Esophagus squamous epithelium (tissue), 5 donors: ENCODE measurements around the gene DNER. TPM values are rescaled to one million over a fixed set of nuclear protein-coding genes. Genes with fewer than 3 reads are reported as not detected.

Source experiments
- DNase-seq: peaks from one replicate; lab custom pipeline; 2025; lab: John Stamatoyannopoulos, UW
- H3K27ac ChIP-seq, 4 donors: fragments of 200-600 bp; sonication (generic); one replicate each; pipeline ENCODE4 v1.5.1; 2016 to 2019; ENCODE audit warnings: mild to moderate bottlenecking in 1 of 4
- H3K27me3 ChIP-seq, 4 donors: fragments of 200-600 bp; sonication (generic); 1 replicate in 3 of 4; 2 replicates in 1 of 4; pipeline versions ENCODE4 v1.5.1 to v1.6.0; 2017 to 2021; ENCODE audit warnings: antibody characterized with exemption in 1 of 4
- H3K36me3 ChIP-seq, 3 donors: fragments of 200-600 bp; sonication (generic); one replicate each; pipeline ENCODE4 v1.5.1; 2016 to 2019
- H3K4me1 ChIP-seq, 3 donors: fragments of 200-600 bp; sonication (generic); one replicate each; pipeline ENCODE4 v1.5.1; 2017 to 2019
- H3K4me3 ChIP-seq, 4 donors: fragments of 200-600 bp; sonication (generic); 1 replicate in 3 of 4; 2 replicates in 1 of 4; pipeline ENCODE4 v1.5.1; 2016 to 2019; ENCODE audit warnings: mild to moderate bottlenecking in 2 of 4, moderate library complexity in 1 of 4
- H3K9me3 ChIP-seq, 3 donors: fragments of 200-600 bp; sonication (generic); one replicate each; pipeline ENCODE4 v1.5.1; 2016 to 2019
- POLR2A ChIP-seq, 4 donors: fragments of 450-650 bp; IDR thresholded peaks; one replicate each; pipeline ENCODE4 v1.6.1; 2017; ENCODE audit warnings: antibody characterized with exemption in 4 of 4, mild to moderate bottlenecking in 4 of 4, moderate library complexity in 3 of 4
- WGBS, 2 donors: methylation state at CpG; one replicate each; pipeline ENCODE4 v1.1.5; 2018; 5-methylcytosine and 5-hydroxymethylcytosine counted together
- intact Hi-C: fragments of 100-400 bp; cut with DNase I; formaldehyde crosslinking; loops from one replicate; pipeline ENCODE4 v1.15.0; 2022
- total RNA-seq, 4 donors: library from RNA; depleted of rRNA; stranded (reverse); fragments of >200 nt; gene quantifications; one replicate each; pipeline ENCODE4 v1.1.0, GENCODE V29; 2016
- TF ChIP-seq, protein P1 (sequence below), 6 experiments: fragments of 450-650 bp in 4 of 6; fragments of 200-600 bp in 2 of 6; sonication (generic) in 2 of 6; IDR thresholded peaks; one replicate each; pipeline ENCODE4 v1.5.1; 2016 to 2019; ENCODE audit warnings: antibody characterized with exemption in 6 of 6, mild to moderate bottlenecking in 4 of 6, moderate library complexity in 4 of 6
- donor health status: DM: yes; HTN: yes; CAD: no.

DNER gene
- total RNA-seq, 4 donors from 2014 or later = 0.27 to 2.5 (median 0.91) TPM

DNA sequence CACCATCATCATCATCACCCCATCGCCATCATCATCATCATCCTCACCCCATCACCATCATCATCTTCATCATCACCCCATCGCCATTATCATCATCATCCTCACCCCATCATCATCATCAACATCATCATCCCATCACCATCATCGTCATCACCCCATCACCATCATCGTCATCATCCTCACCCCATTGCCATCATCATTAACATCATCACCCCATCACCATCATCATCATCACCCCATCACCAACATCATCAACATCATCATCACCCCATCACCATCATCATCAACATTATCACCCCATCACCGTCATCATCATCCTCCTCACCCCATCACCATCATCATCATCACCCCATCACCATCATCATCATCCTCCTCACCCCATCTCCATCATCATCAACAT, 151.0 kb downstream of the DNER start:
- no peaks in the 10 kb centered on the region for H3K4me1 ChIP-seq

GRCh38 chr2:229562472-229563127, 151.8 kb downstream of the DNER start:
- Histone ChIP-seq H3K27ac (no peak overlapping the region), H3K4me3 (no peak overlapping the region), H3K9me3 (no peaks in the 10 kb centered on the region), H3K27me3 (no peaks in the 10 kb centered on the region), H3K36me3 (no peaks in the 10 kb centered on the region), H3K4me1 (no peaks in the 10 kb centered on the region)
- no peak for TF ChIP-seq POLR2A (IDR thresholded peaks at IDR 0.05)
- TF ChIP-seq, protein P1, sequence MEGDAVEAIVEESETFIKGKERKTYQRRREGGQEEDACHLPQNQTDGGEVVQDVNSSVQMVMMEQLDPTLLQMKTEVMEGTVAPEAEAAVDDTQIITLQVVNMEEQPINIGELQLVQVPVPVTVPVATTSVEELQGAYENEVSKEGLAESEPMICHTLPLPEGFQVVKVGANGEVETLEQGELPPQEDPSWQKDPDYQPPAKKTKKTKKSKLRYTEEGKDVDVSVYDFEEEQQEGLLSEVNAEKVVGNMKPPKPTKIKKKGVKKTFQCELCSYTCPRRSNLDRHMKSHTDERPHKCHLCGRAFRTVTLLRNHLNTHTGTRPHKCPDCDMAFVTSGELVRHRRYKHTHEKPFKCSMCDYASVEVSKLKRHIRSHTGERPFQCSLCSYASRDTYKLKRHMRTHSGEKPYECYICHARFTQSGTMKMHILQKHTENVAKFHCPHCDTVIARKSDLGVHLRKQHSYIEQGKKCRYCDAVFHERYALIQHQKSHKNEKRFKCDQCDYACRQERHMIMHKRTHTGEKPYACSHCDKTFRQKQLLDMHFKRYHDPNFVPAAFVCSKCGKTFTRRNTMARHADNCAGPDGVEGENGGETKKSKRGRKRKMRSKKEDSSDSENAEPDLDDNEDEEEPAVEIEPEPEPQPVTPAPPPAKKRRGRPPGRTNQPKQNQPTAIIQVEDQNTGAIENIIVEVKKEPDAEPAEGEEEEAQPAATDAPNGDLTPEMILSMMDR (IDR thresholded peaks at IDR 0.05) = no peak
- intact Hi-C loops = no loop called here
- 31 to 64% methylated on average over 1 of the region's 1 CpG for WGBS, 2 donors
- DNase-seq = no peak

More for the DNA sequence above, 151.0 kb downstream of the DNER start:
- H3K4me3 ChIP-seq = no peak overlapping the region
- intact Hi-C loops = no loop called here
- H3K9me3 ChIP-seq = no peaks in the 10 kb centered on the region
- no peak for DNase-seq
- H3K36me3 ChIP-seq = no peaks in the 10 kb centered on the region
- no peak overlapping the region for H3K27ac ChIP-seq
- no peaks in the 10 kb centered on the region for H3K27me3 ChIP-seq
- TF ChIP-seq POLR2A (IDR thresholded peaks at IDR 0.05) = no peak
- TF ChIP-seq, protein P1 (IDR thresholded peaks at IDR 0.05) = no peak
- WGBS, 2 donors = 74 to 75% methylated on average over 5 of the region's 5 CpGs

DNA sequence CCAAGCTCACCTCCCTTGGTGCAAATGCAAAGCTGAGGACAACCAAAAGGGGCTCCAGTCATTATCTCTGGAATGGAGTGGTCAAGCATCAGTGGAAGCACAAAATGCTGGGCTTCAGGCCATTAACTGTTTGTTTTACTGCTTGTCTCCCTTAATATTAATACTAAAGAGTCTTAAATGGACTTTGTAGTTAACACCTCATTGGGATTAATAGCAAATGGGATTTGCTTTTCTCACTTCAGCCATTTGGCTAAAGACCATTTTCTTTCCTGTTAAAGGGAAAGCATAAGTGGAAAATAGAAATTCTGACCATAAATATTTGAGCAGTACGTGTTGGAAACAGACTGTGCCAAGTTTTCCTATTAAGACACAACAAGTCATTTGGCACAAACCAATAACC, 154.4 kb downstream of the DNER start:
- TF ChIP-seq POLR2A (IDR thresholded peaks at IDR 0.05) = no peak
- TF ChIP-seq, protein P1 (IDR thresholded peaks at IDR 0.05) = no peak
- intact Hi-C loops = no loop called here
- Histone ChIP-seq H3K36me3 (no peaks in the 10 kb centered on the region), H3K4me1 (no peaks in the 10 kb centered on the region), H3K27me3 (no peaks in the 10 kb centered on the region), H3K27ac (no peak overlapping the region), H3K9me3 (no peaks in the 10 kb centered on the region), H3K4me3 (no peak overlapping the region)
- 24 to 25% methylated on average over 1 of the region's 1 CpG for WGBS, 2 donors
- DNase-seq = no peak

DNA sequence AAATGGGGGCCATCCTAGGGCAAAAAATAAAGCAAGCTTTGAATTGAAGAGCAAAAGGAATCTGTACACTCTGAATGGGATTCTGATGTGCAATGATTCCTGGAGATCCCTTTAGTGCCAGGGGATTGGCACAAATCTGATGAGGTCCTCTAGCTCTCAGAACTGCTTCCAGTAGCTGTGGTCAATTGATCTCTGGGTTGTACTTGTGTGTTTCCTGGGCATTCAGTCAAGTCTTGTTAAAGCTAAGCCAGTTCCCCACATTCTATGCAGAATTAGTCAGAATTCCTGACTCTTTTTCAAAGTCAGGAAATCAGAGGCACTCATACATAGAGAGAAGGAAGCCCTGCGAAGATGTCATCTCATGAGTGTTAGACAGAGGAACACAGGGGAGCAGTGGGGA, 161.3 kb downstream of the DNER start:
- DNase-seq = no peak
- Histone ChIP-seq H3K36me3 (no peaks in the 10 kb centered on the region), H3K27me3 (no peaks in the 10 kb centered on the region), H3K4me1 (no peaks in the 10 kb centered on the region), H3K9me3 (no peaks in the 10 kb centered on the region), H3K4me3 (no peak overlapping the region), H3K27ac (no peak overlapping the region)
- TF ChIP-seq, protein P1 (IDR thresholded peaks at IDR 0.05) = no peak
- TF ChIP-seq POLR2A (IDR thresholded peaks at IDR 0.05) = no peak
- intact Hi-C loops = no loop called here
- 86% methylated on average over 1 of the region's 1 CpG; no CpG with 5 or more reads in 1 of the 2 donors for WGBS, 2 donors

- Histone ChIP-seq H3K9me3 (no peaks in the 10 kb centered on the region), H3K4me1 (no peaks in the 10 kb centered on the region), H3K4me3 (no peak overlapping the region), H3K27me3 (no peaks in the 10 kb centered on the region), H3K27ac (no peak overlapping the region), H3K36me3 (no peaks in the 10 kb centered on the region)
- 81 to 82% methylated on average over 13 of the region's 13 CpGs for WGBS, 2 donors
- TF ChIP-seq POLR2A (IDR thresholded peaks at IDR 0.05) = no peak
- TF ChIP-seq, protein P1 (IDR thresholded peaks at IDR 0.05) = no peak
- DNase-seq = no peak
- intact Hi-C loops = no loop called here
Measured at GRCh38 chr2:229543176-229543873, 171.0 kb downstream of the DNER start.
